ENCODE measurements around the gene EVI5L. TPM values are rescaled to one million over a fixed set of nuclear protein-coding genes. Genes with fewer than 3 reads are reported as not detected.

Gene EVI5L
- total and polyA plus RNA-seq, 2 of the 8 experiments (the other 6 are each of a cell fraction or from before 2014, with no cell fraction given) = 7.2 to 11.0 TPM

- peaks cover 0 to 5% of the 10 kb centered on the region in 2 experiments for H4K20me1 ChIP-seq (replicated peaks in 1 of 2; ENCODE audit: control insufficient read depth in 1 of 2, insufficient read depth in 2 of 2, low read length in 2 of 2)
- H3K79me1 ChIP-seq (ENCODE audit: low read depth, low read length) = no peaks in the 10 kb centered on the region
- no peak overlapping the region for H2BK12ac ChIP-seq (ENCODE audit: low read depth, low read length)
- no peaks in the 10 kb centered on the region for H3K9me3 ChIP-seq (ENCODE audit: insufficient read depth in 2 of 2, low read depth in 1 of 2, low read length in 1 of 2)
- FAIRE-seq = no peak
- no peak overlapping the region for H2BK15ac ChIP-seq (ENCODE audit: low read length)
- no peak overlapping the region for H2AFZ ChIP-seq (ENCODE audit: low read length)
- H3K79me2 ChIP-seq (ENCODE audit: control insufficient read depth in 1 of 2, insufficient read depth in 2 of 2, low read length in 2 of 2) = no peaks in the 10 kb centered on the region
- no peak overlapping the region for H3K4me3 ChIP-seq (ENCODE audit: extremely low read depth in 1 of 4, insufficient read depth in 2 of 4, low read depth in 3 of 4, low read length in 4 of 4)
- peaks cover 0 to 2% (median 0%) of the 10 kb centered on the region in 4 experiments; a peak in 1 of 7 replicates for H3K27me3 ChIP-seq (replicated peaks in 1 of 4; ENCODE audit: control insufficient read depth in 3 of 4, extremely low read depth in 1 of 4, insufficient read depth in 3 of 4, low read length in 3 of 4)
- WGBS, 2 experiments (ENCODE audit: extremely low coverage in 1 of 2, insufficient coverage in 1 of 2, insufficient read length in 1 of 2, insufficient replicate concordance in 2 of 2, low coverage in 1 of 2, low lambda C conversion rate in 2 of 2, missing lambda C conversion rate in 1 of 2) = 85% methylated on average over 16 of the region's 19 CpGs; no CpG with 5 or more reads in 1 of the 2 experiments
- H3K56ac ChIP-seq (replicated peaks; ENCODE audit: insufficient read length, low read depth, low read length) = no peak overlapping the region
- H3K4ac ChIP-seq (replicated peaks; ENCODE audit: insufficient read length, low read depth, low read length) = no peak overlapping the region
- H3K4me1 ChIP-seq (replicated peaks in 1 of 4; ENCODE audit: control insufficient read depth in 3 of 4, insufficient read depth in 4 of 4, low read length in 3 of 4) = peaks cover 0 to 7% (median 3%) of the 10 kb centered on the region in 4 experiments; a peak in 5 of 7 replicates
- H4K8ac ChIP-seq (ENCODE audit: extremely low read depth, insufficient read depth, low read length) = no peak overlapping the region
- CTCF ChIA-PET (ENCODE audit: partially characterized antibody) = interaction anchor here (0.8 to 6.1 kb wide), 5 partner anchors 11 to 71 kb away, joined by 3 to 37 read pairs (median 3); partner anchors contain the start of gene SNAPC2
- H3K36me3 ChIP-seq (ENCODE audit: control insufficient read depth in 2 of 4, insufficient read depth in 4 of 4, low read length in 3 of 4) = no peaks in the 10 kb centered on the region
- H4K5ac ChIP-seq (ENCODE audit: insufficient read length, low read depth, low read length) = no peak overlapping the region
- H3K18ac ChIP-seq (ENCODE audit: extremely low read depth, low read length) = no peak overlapping the region
- no peak overlapping the region for H3K4me2 ChIP-seq (ENCODE audit: insufficient read depth in 1 of 2, low read depth in 2 of 2, low read length in 2 of 2)
- H2BK20ac ChIP-seq (ENCODE audit: low read length) = no peak overlapping the region
- no peak overlapping the region for H3K9ac ChIP-seq (replicated peaks in 1 of 4; ENCODE audit: extremely low read depth in 1 of 4, low read depth in 3 of 4, low read length in 3 of 4)
- no peak overlapping the region for H2BK5ac ChIP-seq (ENCODE audit: low read depth, low read length)
- no peak overlapping the region for H3K23ac ChIP-seq (ENCODE audit: insufficient read length)
- no peak overlapping the region for H2BK120ac ChIP-seq (replicated peaks; ENCODE audit: low read depth, low read length)
- peak overlapping the region; percentile 24; the same call in 1 of the 2 replicates for H2AK5ac ChIP-seq (ENCODE audit: low read depth, low read length)
- POLR2A ChIA-PET (ENCODE audit: partially characterized antibody) = interaction anchor here (0.7 kb wide), 1 partner anchor 10 kb away, joined by 3 read pairs; no protein-coding TSS in a partner anchor
- TF ChIP-seq BCL11A (IDR thresholded peaks at IDR 0.05; ENCODE audit: low read depth in 2 of 2, low read length in 2 of 2) = no peak
- no peak for TF ChIP-seq POLR2A (IDR thresholded peaks at IDR 0.05; ENCODE audit: control extremely low read depth in 1 of 2, low read depth in 2 of 2, low read length in 2 of 2)
- TF ChIP-seq POU5F1 (IDR thresholded peaks at IDR 0.05; ENCODE audit: low read depth, low read length) = no peak
- TF ChIP-seq RAD21 (IDR thresholded peaks at IDR 0.05 in 1 of 2, conservative IDR thresholded peaks at IDR 0.05 in 1 of 2; ENCODE audit: low read depth in 2 of 2, low read length in 2 of 2) = no peak
- no peak for TF ChIP-seq SP4 (IDR thresholded peaks at IDR 0.05; ENCODE audit: low read length)
- no peak for TF ChIP-seq JUN (IDR thresholded peaks at IDR 0.05; ENCODE audit: low read depth, low read length)
- TF ChIP-seq, protein P1, sequence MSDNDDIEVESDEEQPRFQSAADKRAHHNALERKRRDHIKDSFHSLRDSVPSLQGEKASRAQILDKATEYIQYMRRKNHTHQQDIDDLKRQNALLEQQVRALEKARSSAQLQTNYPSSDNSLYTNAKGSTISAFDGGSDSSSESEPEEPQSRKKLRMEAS (IDR thresholded peaks at IDR 0.05) = no peak
- no peak for DNase-seq (ENCODE audit: low read depth in 1 of 2, low spot score in 2 of 2)
- no peak overlapping the region for H3K14ac ChIP-seq (ENCODE audit: insufficient read length)
- no peak overlapping the region for H3K27ac ChIP-seq (ENCODE audit: low read depth, low read length)
- no peak overlapping the region for H4K91ac ChIP-seq (replicated peaks; ENCODE audit: insufficient read length, low read length)
- H3K23me2 ChIP-seq (ENCODE audit: low read depth, low read length) = 0 out of 2 replicates have a peak, but pooled peaks cover 2% of the 10 kb centered on the region
Measured at GRCh38 chr19:7850945-7851622, 21.1 kb downstream of the EVI5L start.
